Measurements from ENCODE around the gene CMPK2.

- TF ChIP-seq CTCF (IDR thresholded peaks at IDR 0.05; ENCODE audit: low read depth, low read length, missing input control): no peak
- TF ChIP-seq YY1 (IDR thresholded peaks at IDR 0.05): no peak
- TF ChIP-seq RAD21 (IDR thresholded peaks at IDR 0.05): no peak
- TF ChIP-seq TAF1 (conservative IDR thresholded peaks at IDR 0.05): no peak
- TF ChIP-seq FOXA2 (IDR thresholded peaks at IDR 0.05): no peak
- no peak for TF ChIP-seq FOXA1 (IDR thresholded peaks at IDR 0.05)
- no peak for TF ChIP-seq GABPA (IDR thresholded peaks at IDR 0.05 in 1 of 2, conservative IDR thresholded peaks at IDR 0.05 in 1 of 2)
- no peak for TF ChIP-seq SP1 (IDR thresholded peaks at IDR 0.05)
These were observed 17.9 kb upstream of the CMPK2 start for GRCh38 chr2:6883448-6884122.

Measured in liver (tissue), 3 donors.